K562 (cell line): ENCODE data around the gene GYPC. TPM values are rescaled to one million over a fixed set of nuclear protein-coding genes. Genes with fewer than 3 reads are reported as not detected.

Experiments
- BRF1 ChIP-seq: IDR thresholded peaks from 3 replicates; pipeline ENCODE4 v1.6.1; 2011; ENCODE audit warnings: borderline replicate concordance, mild to moderate bottlenecking; ENCODE audit not compliant: insufficient read length; ENCODE audit errors: extremely low read depth
- CAMTA2 ChIP-seq: fragments of 250-450 bp; sonication (Bioruptor Pico); conservative IDR thresholded peaks from 2 replicates; pipeline ENCODE4 v1.5.1; 2022
- CCAR2 ChIP-seq: fragments of 200-400 bp; formaldehyde crosslinking; IDR thresholded peaks from 2 replicates; pipeline ENCODE4 v1.6.1; 2017; ENCODE audit warnings: mild to moderate bottlenecking, low read depth, low read length
- DPF2 ChIP-seq: fragments of 450-650 bp; IDR thresholded peaks from 2 replicates; pipeline ENCODE4 v1.6.1; 2016
- FOXK2 ChIP-seq, 2 experiments: fragments of 450-650 bp; IDR thresholded peaks in 1 of 2; conservative IDR thresholded peaks in 1 of 2; 2 replicates each; pipeline ENCODE4 v1.6.1; 2016; ENCODE audit warnings: low read depth in 2 of 2, mild to moderate bottlenecking in 1 of 2
- HMG20B ChIP-seq: fragments of 250-450 bp; sonication (Bioruptor Pico); IDR thresholded peaks from 2 replicates; pipeline ENCODE4 v1.5.0; 2021; ENCODE audit warnings: mild to moderate bottlenecking
- HSF4 ChIP-seq: fragments of 250-450 bp; sonication (Bioruptor Pico); IDR thresholded peaks from 2 replicates; pipeline ENCODE4 v2.1.2; 2022; ENCODE audit warnings: mild to moderate bottlenecking, moderate library complexity, borderline replicate concordance
- ILK ChIP-seq: fragments of 450-650 bp; IDR thresholded peaks from 2 replicates; pipeline ENCODE4 v1.6.1; 2016; ENCODE audit warnings: missing genetic modification characterization, low read depth, mild to moderate bottlenecking, missing compliant biosample characterization, moderate library complexity, borderline replicate concordance
- KDM1A ChIP-seq, 2 experiments: fragments of 450-650 bp; IDR thresholded peaks; 2 replicates each; pipeline ENCODE4 v1.6.1; 2016; ENCODE audit warnings: mild to moderate bottlenecking in 2 of 2
- LCOR ChIP-seq: sonication (generic); formaldehyde crosslinking; IDR thresholded peaks from 2 replicates; pipeline ENCODE4 v1.8.0; 2022; ENCODE audit warnings: mild to moderate bottlenecking, missing genetic modification reagents
- MXD1 ChIP-seq: fragments of 250-450 bp; sonication (Bioruptor Pico); IDR thresholded peaks from 2 replicates; pipeline ENCODE4 v1.8.0; 2021; ENCODE audit warnings: borderline replicate concordance, mild to moderate bottlenecking, moderate library complexity; ENCODE audit not compliant: poor library complexity, severe bottlenecking
- RBM14 ChIP-seq: fragments of 200-400 bp; formaldehyde crosslinking; IDR thresholded peaks from 2 replicates; pipeline ENCODE4 v1.6.1; 2018; ENCODE audit warnings: low read depth, mild to moderate bottlenecking, low read length, moderate library complexity, borderline replicate concordance; ENCODE audit not compliant: insufficient read depth
- SIN3A ChIP-seq, 2 experiments: fragments of 150-350 bp in 1 of 2; IDR thresholded peaks; 2 replicates each; pipeline ENCODE4 v1.6.1; 2011 to 2016; ENCODE audit warnings: borderline replicate concordance in 2 of 2, low read depth in 2 of 2, low read length in 2 of 2, mild to moderate bottlenecking in 2 of 2, moderate library complexity in 2 of 2; ENCODE audit not compliant: control insufficient read depth in 1 of 2
- SIRT6 ChIP-seq: IDR thresholded peaks from one replicate; pipeline ENCODE4 v1.6.1; 2012; ENCODE audit warnings: low read depth, mild to moderate bottlenecking, control low read depth, inconsistent platforms, low read length, moderate library complexity
- SMAD3 ChIP-seq: fragments of 450-650 bp; formaldehyde crosslinking; conservative IDR thresholded peaks from 2 replicates; pipeline ENCODE4 v1.4.0; 2020; ENCODE audit warnings: mild to moderate bottlenecking
- SOX6 ChIP-seq: fragments of 450-650 bp; IDR thresholded peaks from 2 replicates; pipeline ENCODE4 v1.6.1; 2014; ENCODE audit warnings: mild to moderate bottlenecking
- SRSF9 ChIP-seq: fragments of 200-400 bp; formaldehyde crosslinking; IDR thresholded peaks from 2 replicates; pipeline ENCODE4 v1.6.1; 2017; ENCODE audit warnings: low read depth, low read length, borderline replicate concordance
- ZKSCAN1 ChIP-seq: fragments of 150-350 bp; IDR thresholded peaks from 2 replicates; pipeline ENCODE4 v1.6.1; 2016; ENCODE audit warnings: low read depth, low read length
- ZNF24 ChIP-seq: fragments of 450-650 bp; IDR thresholded peaks from 2 replicates; pipeline ENCODE4 v1.6.1; 2016
- ZNF324 ChIP-seq: fragments of 250-450 bp; sonication (Bioruptor Pico); IDR thresholded peaks from 2 replicates; pipeline ENCODE4 v1.4.0; 2020; ENCODE audit warnings: mild to moderate bottlenecking
- ZNF511 ChIP-seq: sonication (generic); formaldehyde crosslinking; IDR thresholded peaks from 2 replicates; pipeline ENCODE4 v1.8.0; 2022; ENCODE audit warnings: mild to moderate bottlenecking, missing genetic modification reagents
- ZNF668 ChIP-seq: fragments of 250-450 bp; sonication (Bioruptor Pico); IDR thresholded peaks from 2 replicates; pipeline ENCODE4 v1.8.0; 2022; ENCODE audit warnings: mild to moderate bottlenecking, inconsistent platforms
- ZNF75A ChIP-seq: fragments of 450-650 bp; formaldehyde crosslinking; IDR thresholded peaks from 2 replicates; pipeline ENCODE4 v1.4.0; 2020; ENCODE audit warnings: mild to moderate bottlenecking
- polyA plus RNA-seq, 8 experiments: library from polyadenylated mRNA; depleted of rRNA in 4 of 8; stranded (reverse) in 5 of 8; unstranded in 3 of 8; fragments of >200 nt; fragmentation: Nextera tagmentation in 2 of 8; fragmentation: Illumina TruSeq in 1 of 8; extraction: Ambion mirVana in 2 of 8; extraction: Trizol in 1 of 8; gene quantifications; 2 replicates each; pipeline versions ENCODE4 v1.2.1 to v1.2.3, GENCODE V29; 2011 to 2014; ENCODE audit warnings: inconsistent platforms in 1 of 8, missing spikeins in 1 of 8
- total RNA-seq, 7 experiments: library from RNA; depleted of rRNA in 6 of 7; stranded (reverse); fragments of >200 nt in 6 of 7; fragmentation: Illumina TruSeq in 2 of 7; extraction: Trizol in 2 of 7; gene quantifications; 2 replicates each; pipeline versions ENCODE4 v1.2.1 to v1.2.3, GENCODE V29; 2011 to 2021; ENCODE audit warnings: low replicate concordance in 1 of 7
- TF ChIP-seq, protein P1 (sequence below): sonication (generic); formaldehyde crosslinking; IDR thresholded peaks from 2 replicates; pipeline ENCODE4 v1.8.1; 2023; ENCODE audit warnings: mild to moderate bottlenecking, missing genetic modification reagents
- TF ChIP-seq, protein P2 (sequence below): fragments of 250-450 bp; sonication (Bioruptor Pico); IDR thresholded peaks from 2 replicates; pipeline ENCODE4 v1.8.0; 2022; ENCODE audit warnings: inconsistent platforms, mild to moderate bottlenecking, moderate library complexity, borderline replicate concordance

Gene GYPC
- total and polyA plus RNA-seq, 9 of the 15 experiments (the other 6 are each of a cell fraction or from before 2014, with no cell fraction given): 50.6 to 282 (median 194) TPM

DNA sequence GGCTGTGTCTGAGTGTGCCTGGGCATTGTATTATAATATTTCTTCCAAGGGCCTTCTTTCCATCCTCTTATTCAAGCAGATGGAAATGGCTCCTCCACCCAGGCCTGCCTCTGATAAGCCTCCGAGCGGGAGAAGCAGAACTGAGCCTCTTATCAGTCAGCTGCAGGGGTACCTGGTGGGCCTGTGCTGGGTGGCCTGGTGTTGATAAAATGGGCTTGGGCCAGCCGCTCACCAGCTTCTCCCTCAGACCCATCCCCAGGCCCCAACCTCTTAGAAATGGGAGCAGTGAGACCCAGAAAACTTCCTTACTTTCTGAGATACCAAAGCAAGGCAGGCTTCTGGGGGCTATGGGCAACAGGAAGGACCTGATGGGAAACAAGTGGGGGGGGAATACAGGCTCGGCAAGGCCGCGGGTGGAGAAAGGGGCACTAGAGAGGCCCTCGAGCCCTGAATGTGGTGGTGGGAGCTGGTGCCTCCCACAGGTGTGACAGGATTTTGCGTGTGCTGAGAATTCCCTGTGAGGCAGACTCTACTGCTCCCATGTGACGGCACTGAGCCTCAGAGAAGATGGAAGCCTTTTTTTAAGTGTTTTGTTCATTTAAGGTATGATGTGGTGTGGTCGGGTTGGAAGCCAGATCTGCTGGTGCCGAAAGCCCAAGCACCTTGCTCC lies 18.3 kb downstream of the GYPC start (continued):
- TF ChIP-seq SMAD3 (CRISPR knock-in tag) (peak; percentile 50; the same call in 1 of the 2 replicates), BRF1 (no peak), ILK (no peak), ZNF75A (CRISPR knock-in tag) (0 out of 2 replicates have a peak, but pooled peaks have one; percentile 61), MXD1 (CRISPR knock-in tag) (no peak), LCOR (CRISPR knock-in tag) (no peak), SRSF9 (no peak), ZNF24 (0 out of 2 replicates have a peak, but pooled peaks have one; percentile 58), CCAR2 (peak; percentile 56; the same call in 1 of the 2 replicates), CAMTA2 (CRISPR knock-in tag) (no peak), KDM1A (IDR thresholded peaks at IDR 0.05) (peak; percentile 72 to 78), ZNF668 (CRISPR knock-in tag) (peak; percentile 83; the same call in 1 of the 2 replicates), SIRT6 (no peak), HSF4 (CRISPR knock-in tag) (peak; percentile 49; the same call in 1 of the 2 replicates), HMG20B (CRISPR knock-in tag) (no peak), DPF2 (peak; percentile 96), SIN3A (IDR thresholded peaks at IDR 0.05; ENCODE audit: borderline replicate concordance in 2 of 2, control insufficient read depth in 1 of 2, low read depth in 2 of 2, low read length in 2 of 2) (no peak), ZKSCAN1 (peak; percentile 65), FOXK2 (conservative IDR thresholded peaks at IDR 0.05 in 1 of 2, IDR thresholded peaks at IDR 0.05 in 1 of 2; ENCODE audit: low read depth in 2 of 2) (peak; percentile 40 to 59; a peak in 3 of 4 replicates), ZNF511 (CRISPR knock-in tag) (no peak), RBM14 (no peak), SOX6 (peak; percentile 97), ZNF324 (no peak)
- TF ChIP-seq, protein P1, sequence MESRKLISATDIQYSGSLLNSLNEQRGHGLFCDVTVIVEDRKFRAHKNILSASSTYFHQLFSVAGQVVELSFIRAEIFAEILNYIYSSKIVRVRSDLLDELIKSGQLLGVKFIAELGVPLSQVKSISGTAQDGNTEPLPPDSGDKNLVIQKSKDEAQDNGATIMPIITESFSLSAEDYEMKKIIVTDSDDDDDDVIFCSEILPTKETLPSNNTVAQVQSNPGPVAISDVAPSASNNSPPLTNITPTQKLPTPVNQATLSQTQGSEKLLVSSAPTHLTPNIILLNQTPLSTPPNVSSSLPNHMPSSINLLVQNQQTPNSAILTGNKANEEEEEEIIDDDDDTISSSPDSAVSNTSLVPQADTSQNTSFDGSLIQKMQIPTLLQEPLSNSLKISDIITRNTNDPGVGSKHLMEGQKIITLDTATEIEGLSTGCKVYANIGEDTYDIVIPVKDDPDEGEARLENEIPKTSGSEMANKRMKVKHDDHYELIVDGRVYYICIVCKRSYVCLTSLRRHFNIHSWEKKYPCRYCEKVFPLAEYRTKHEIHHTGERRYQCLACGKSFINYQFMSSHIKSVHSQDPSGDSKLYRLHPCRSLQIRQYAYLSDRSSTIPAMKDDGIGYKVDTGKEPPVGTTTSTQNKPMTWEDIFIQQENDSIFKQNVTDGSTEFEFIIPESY: no peak
- TF ChIP-seq, protein P2, sequence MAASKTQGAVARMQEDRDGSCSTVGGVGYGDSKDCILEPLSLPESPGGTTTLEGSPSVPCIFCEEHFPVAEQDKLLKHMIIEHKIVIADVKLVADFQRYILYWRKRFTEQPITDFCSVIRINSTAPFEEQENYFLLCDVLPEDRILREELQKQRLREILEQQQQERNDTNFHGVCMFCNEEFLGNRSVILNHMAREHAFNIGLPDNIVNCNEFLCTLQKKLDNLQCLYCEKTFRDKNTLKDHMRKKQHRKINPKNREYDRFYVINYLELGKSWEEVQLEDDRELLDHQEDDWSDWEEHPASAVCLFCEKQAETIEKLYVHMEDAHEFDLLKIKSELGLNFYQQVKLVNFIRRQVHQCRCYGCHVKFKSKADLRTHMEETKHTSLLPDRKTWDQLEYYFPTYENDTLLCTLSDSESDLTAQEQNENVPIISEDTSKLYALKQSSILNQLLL (CRISPR knock-in tag): no peak
